Neural progenitor cell (in vitro differentiated cells): ENCODE data around the gene ADAMTS12.

Experiments
- EZH2phosphoT487 ChIP-seq: fragments of 200-600 bp; sonication (generic); IDR thresholded peaks from 2 replicates; pipeline ENCODE4 v1.6.1; 2017; ENCODE audit warnings: antibody characterized with exemption
- TF ChIP-seq, protein P1 (sequence below): fragments of 200-600 bp; sonication (generic); IDR thresholded peaks from 2 replicates; pipeline ENCODE4 v1.5.1; 2017; ENCODE audit warnings: antibody characterized with exemption, mild to moderate bottlenecking

- TF ChIP-seq, protein P1, sequence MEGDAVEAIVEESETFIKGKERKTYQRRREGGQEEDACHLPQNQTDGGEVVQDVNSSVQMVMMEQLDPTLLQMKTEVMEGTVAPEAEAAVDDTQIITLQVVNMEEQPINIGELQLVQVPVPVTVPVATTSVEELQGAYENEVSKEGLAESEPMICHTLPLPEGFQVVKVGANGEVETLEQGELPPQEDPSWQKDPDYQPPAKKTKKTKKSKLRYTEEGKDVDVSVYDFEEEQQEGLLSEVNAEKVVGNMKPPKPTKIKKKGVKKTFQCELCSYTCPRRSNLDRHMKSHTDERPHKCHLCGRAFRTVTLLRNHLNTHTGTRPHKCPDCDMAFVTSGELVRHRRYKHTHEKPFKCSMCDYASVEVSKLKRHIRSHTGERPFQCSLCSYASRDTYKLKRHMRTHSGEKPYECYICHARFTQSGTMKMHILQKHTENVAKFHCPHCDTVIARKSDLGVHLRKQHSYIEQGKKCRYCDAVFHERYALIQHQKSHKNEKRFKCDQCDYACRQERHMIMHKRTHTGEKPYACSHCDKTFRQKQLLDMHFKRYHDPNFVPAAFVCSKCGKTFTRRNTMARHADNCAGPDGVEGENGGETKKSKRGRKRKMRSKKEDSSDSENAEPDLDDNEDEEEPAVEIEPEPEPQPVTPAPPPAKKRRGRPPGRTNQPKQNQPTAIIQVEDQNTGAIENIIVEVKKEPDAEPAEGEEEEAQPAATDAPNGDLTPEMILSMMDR, result no peak
- TF ChIP-seq EZH2phosphoT487, result no peak
These were observed 39.3 kb upstream of the ADAMTS12 start for GRCh38 chr5:33931136-33931535.
